ENCODE measurements around the gene FBXO47.

The FBXO47 gene

DNA sequence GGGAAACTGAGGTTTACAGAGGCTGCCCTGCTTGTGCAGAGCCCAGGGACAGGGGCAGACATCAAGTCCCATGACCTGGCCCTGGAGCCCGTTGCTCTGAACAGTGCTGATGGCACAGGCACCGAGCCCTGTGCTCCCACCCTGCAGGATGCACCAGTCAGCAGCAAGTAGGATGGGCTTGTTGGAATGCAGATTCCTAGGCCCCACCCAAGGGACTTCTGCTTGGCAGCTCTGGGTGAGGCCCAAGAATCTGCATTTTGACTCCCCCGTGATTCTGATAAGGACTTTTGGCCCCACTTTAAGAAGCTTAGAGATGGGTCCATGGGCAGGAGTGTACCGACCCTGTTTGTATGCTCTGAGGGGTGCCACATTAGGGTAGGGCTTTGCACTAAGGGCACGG lies 74.1 kb downstream of the FBXO47 start:
- no peak overlapping the region for H3K27ac ChIP-seq (ENCODE audit: extremely low read depth, low read depth, low read length)
- H3K4me3 ChIP-seq (ENCODE audit: low read depth, low read length) = no peak overlapping the region
- ChIA-PET CTCF (interaction anchor here (0.7 kb wide), 2 partner anchors 15 to 282 kb away, joined by 4 read pairs; no protein-coding TSS in a partner anchor), POLR2A (interaction anchor here (0.8 to 1.0 kb wide), 3 partner anchors 23 to 46 kb away, joined by 3 to 4 read pairs (median 4); partner anchors contain the start of gene LASP1)
- TF ChIP-seq FEZF1 (tag by site-specific recombination; IDR thresholded peaks at IDR 0.05) (no peak), ZNF626 (tag by site-specific recombination; IDR thresholded peaks at IDR 0.05) (no peak), ZNF623 (tag by site-specific recombination; IDR thresholded peaks at IDR 0.05) (no peak), GLIS2 (tag by site-specific recombination; IDR thresholded peaks at IDR 0.05) (no peak), BCL11B (tag by site-specific recombination; IDR thresholded peaks at IDR 0.05; ENCODE audit: low read depth) (no peak), ZNF223 (tag by site-specific recombination; IDR thresholded peaks at IDR 0.05) (no peak), ZNF529 (tag by site-specific recombination; IDR thresholded peaks at IDR 0.05; ENCODE audit: insufficient replicate concordance) (no peak), ZFP41 (tag by site-specific recombination; IDR thresholded peaks at IDR 0.05; ENCODE audit: borderline replicate concordance) (no peak), ZNF621 (tag by site-specific recombination; IDR thresholded peaks at IDR 0.05) (no peak), OVOL3 (tag by site-specific recombination; IDR thresholded peaks at IDR 0.05) (no peak), ZNF157 (tag by site-specific recombination; IDR thresholded peaks at IDR 0.05) (no peak), ZNF140 (tag by site-specific recombination; IDR thresholded peaks at IDR 0.05) (no peak), ZNF791 (tag by site-specific recombination; IDR thresholded peaks at IDR 0.05) (no peak), ZNF830 (tag by site-specific recombination; IDR thresholded peaks at IDR 0.05; ENCODE audit: low read depth) (no peak), ZNF16 (tag by site-specific recombination; IDR thresholded peaks at IDR 0.05; ENCODE audit: low read depth) (no peak)
- TF ChIP-seq, protein P1, sequence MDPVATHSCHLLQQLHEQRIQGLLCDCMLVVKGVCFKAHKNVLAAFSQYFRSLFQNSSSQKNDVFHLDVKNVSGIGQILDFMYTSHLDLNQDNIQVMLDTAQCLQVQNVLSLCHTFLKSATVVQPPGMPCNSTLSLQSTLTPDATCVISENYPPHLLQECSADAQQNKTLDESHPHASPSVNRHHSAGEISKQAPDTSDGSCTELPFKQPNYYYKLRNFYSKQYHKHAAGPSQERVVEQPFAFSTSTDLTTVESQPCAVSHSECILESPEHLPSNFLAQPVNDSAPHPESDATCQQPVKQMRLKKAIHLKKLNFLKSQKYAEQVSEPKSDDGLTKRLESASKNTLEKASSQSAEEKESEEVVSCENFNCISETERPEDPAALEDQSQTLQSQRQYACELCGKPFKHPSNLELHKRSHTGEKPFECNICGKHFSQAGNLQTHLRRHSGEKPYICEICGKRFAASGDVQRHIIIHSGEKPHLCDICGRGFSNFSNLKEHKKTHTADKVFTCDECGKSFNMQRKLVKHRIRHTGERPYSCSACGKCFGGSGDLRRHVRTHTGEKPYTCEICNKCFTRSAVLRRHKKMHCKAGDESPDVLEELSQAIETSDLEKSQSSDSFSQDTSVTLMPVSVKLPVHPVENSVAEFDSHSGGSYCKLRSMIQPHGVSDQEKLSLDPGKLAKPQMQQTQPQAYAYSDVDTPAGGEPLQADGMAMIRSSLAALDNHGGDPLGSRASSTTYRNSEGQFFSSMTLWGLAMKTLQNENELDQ (tag by site-specific recombination; IDR thresholded peaks at IDR 0.05; ENCODE audit: low read depth) = no peak
- TF ChIP-seq, protein P2, sequence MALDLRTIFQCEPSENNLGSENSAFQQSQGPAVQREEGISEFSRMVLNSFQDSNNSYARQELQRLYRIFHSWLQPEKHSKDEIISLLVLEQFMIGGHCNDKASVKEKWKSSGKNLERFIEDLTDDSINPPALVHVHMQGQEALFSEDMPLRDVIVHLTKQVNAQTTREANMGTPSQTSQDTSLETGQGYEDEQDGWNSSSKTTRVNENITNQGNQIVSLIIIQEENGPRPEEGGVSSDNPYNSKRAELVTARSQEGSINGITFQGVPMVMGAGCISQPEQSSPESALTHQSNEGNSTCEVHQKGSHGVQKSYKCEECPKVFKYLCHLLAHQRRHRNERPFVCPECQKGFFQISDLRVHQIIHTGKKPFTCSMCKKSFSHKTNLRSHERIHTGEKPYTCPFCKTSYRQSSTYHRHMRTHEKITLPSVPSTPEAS (tag by site-specific recombination; IDR thresholded peaks at IDR 0.05) = no peak
- TF ChIP-seq, protein P3, sequence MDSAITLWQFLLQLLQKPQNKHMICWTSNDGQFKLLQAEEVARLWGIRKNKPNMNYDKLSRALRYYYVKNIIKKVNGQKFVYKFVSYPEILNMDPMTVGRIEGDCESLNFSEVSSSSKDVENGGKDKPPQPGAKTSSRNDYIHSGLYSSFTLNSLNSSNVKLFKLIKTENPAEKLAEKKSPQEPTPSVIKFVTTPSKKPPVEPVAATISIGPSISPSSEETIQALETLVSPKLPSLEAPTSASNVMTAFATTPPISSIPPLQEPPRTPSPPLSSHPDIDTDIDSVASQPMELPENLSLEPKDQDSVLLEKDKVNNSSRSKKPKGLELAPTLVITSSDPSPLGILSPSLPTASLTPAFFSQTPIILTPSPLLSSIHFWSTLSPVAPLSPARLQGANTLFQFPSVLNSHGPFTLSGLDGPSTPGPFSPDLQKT (IDR thresholded peaks at IDR 0.05; ENCODE audit: borderline replicate concordance, low read depth, low read length) = no peak
- H3K9me3 ChIP-seq (ENCODE audit: control insufficient read depth, insufficient read depth, low read depth, low read length) = no peaks in the 10 kb centered on the region
- no peaks in the 10 kb centered on the region for H3K4me1 ChIP-seq (ENCODE audit: control insufficient read depth, insufficient read depth, low read length)
- H3K36me3 ChIP-seq (ENCODE audit: control insufficient read depth in 2 of 2, insufficient read depth in 1 of 2, low read length in 2 of 2) = peaks cover 0 to 56% of the 10 kb centered on the region in 2 experiments; a peak in 2 of 3 replicates

DNA sequence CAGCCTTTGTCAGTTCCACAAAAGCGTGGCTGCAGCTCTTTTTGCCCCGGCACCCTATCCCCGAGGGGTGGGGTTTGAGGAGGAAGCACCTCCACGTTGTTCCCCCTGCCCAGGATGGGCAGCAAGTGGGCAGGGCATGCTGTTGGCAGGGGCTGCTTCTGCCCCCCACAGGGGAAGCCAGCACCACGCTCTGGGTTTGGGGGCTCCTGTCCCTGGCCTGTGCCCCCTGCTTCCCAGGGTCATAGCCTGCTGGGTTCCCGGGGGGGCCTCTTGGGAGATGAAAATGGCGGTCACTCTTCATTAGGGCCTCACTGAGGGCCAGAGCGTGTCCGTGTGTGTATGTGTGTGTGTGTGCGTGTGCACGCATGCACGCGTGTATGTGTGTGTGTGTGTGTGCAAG lies 74.6 kb downstream of the FBXO47 start:
- ChIA-PET POLR2A (interaction anchor here (0.8 kb wide), 1 partner anchor 46 kb away, joined by 3 read pairs; no protein-coding TSS in a partner anchor), CTCF (no interaction called here)
- peaks cover 0 to 57% of the 10 kb centered on the region in 2 experiments; a peak in 2 of 3 replicates for H3K36me3 ChIP-seq (ENCODE audit: control insufficient read depth in 2 of 2, insufficient read depth in 1 of 2, low read length in 2 of 2)
- H3K27ac ChIP-seq (ENCODE audit: extremely low read depth, low read depth, low read length) = no peak overlapping the region
- TF ChIP-seq, protein P4, sequence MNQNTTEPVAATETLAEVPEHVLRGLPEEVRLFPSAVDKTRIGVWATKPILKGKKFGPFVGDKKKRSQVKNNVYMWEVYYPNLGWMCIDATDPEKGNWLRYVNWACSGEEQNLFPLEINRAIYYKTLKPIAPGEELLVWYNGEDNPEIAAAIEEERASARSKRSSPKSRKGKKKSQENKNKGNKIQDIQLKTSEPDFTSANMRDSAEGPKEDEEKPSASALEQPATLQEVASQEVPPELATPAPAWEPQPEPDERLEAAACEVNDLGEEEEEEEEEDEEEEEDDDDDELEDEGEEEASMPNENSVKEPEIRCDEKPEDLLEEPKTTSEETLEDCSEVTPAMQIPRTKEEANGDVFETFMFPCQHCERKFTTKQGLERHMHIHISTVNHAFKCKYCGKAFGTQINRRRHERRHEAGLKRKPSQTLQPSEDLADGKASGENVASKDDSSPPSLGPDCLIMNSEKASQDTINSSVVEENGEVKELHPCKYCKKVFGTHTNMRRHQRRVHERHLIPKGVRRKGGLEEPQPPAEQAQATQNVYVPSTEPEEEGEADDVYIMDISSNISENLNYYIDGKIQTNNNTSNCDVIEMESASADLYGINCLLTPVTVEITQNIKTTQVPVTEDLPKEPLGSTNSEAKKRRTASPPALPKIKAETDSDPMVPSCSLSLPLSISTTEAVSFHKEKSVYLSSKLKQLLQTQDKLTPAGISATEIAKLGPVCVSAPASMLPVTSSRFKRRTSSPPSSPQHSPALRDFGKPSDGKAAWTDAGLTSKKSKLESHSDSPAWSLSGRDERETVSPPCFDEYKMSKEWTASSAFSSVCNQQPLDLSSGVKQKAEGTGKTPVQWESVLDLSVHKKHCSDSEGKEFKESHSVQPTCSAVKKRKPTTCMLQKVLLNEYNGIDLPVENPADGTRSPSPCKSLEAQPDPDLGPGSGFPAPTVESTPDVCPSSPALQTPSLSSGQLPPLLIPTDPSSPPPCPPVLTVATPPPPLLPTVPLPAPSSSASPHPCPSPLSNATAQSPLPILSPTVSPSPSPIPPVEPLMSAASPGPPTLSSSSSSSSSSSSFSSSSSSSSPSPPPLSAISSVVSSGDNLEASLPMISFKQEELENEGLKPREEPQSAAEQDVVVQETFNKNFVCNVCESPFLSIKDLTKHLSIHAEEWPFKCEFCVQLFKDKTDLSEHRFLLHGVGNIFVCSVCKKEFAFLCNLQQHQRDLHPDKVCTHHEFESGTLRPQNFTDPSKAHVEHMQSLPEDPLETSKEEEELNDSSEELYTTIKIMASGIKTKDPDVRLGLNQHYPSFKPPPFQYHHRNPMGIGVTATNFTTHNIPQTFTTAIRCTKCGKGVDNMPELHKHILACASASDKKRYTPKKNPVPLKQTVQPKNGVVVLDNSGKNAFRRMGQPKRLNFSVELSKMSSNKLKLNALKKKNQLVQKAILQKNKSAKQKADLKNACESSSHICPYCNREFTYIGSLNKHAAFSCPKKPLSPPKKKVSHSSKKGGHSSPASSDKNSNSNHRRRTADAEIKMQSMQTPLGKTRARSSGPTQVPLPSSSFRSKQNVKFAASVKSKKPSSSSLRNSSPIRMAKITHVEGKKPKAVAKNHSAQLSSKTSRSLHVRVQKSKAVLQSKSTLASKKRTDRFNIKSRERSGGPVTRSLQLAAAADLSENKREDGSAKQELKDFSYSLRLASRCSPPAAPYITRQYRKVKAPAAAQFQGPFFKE (tag by site-specific recombination; IDR thresholded peaks at IDR 0.05; ENCODE audit: borderline replicate concordance) = no peak
- TF ChIP-seq, protein P3 (IDR thresholded peaks at IDR 0.05; ENCODE audit: borderline replicate concordance, low read depth, low read length) = no peak
- TF ChIP-seq GLIS1 (tag by site-specific recombination; IDR thresholded peaks at IDR 0.05) = no peak
- TF ChIP-seq ZSCAN30 (tag by site-specific recombination; IDR thresholded peaks at IDR 0.05) = no peak
- H3K4me1 ChIP-seq (ENCODE audit: control insufficient read depth, insufficient read depth, low read length) = no peaks in the 10 kb centered on the region
- H3K9me3 ChIP-seq (ENCODE audit: control insufficient read depth, insufficient read depth, low read depth, low read length) = no peaks in the 10 kb centered on the region
- no peak overlapping the region for H3K4me3 ChIP-seq (ENCODE audit: low read depth, low read length)

Measured in HEK293 (cell line).